Fibroblast of lung (primary cell): ENCODE data around the gene APH1B.

Experiments used
- CTCF ChIP-seq, 2 donors: IDR thresholded peaks in 1 of 2; conservative IDR thresholded peaks in 1 of 2; 1 replicate in 1 of 2; 2 replicates in 1 of 2; pipeline ENCODE4 v1.5.1; 2011 to 2012; ENCODE audit warnings: low read length in 2 of 2, control low read depth in 1 of 2, inconsistent platforms in 1 of 2, low read depth in 1 of 2, mild to moderate bottlenecking in 1 of 2
- EZH2 ChIP-seq: IDR thresholded peaks from 2 replicates; pipeline ENCODE4 v1.5.1; 2012; ENCODE audit warnings: low read length, control low read depth, mild to moderate bottlenecking; ENCODE audit errors: missing control alignments

- TF ChIP-seq CTCF (conservative IDR thresholded peaks at IDR 0.05 in 1 of 2, IDR thresholded peaks at IDR 0.05 in 1 of 2; ENCODE audit: low read depth in 1 of 2, low read length in 2 of 2): no peak
- no peak for TF ChIP-seq EZH2
These were observed 30.5 kb upstream of the APH1B start for GRCh38 chr15:63246691-63247469.
